BJ (cell line): ENCODE measurements around the gene GBA2. TPM values are rescaled to one million over a fixed set of nuclear protein-coding genes. Genes with fewer than 3 reads are reported as not detected.
A peak's percentile ranks its signal among the peaks of the same experiment; 100 is the strongest.

Source experiments
- CTCF ChIA-PET: fragments of 350-600 bp; formaldehyde crosslinking; extraction: SDS; loops from one replicate; lab custom pipeline; 2021; ENCODE audit warnings: antibody characterized with exemption, inconsistent platforms; lab: Yijun Ruan, JAX
- POLR2A ChIA-PET: fragments of 300-600 bp; sonication (Branson Sonifier 250); formaldehyde crosslinking; extraction: SDS; loops from one replicate; lab custom pipeline; 2021; ENCODE audit warnings: antibody characterized with exemption; lab: Charles Lee
- DNase-seq: peaks from one replicate; pipeline ENCODE4 v3.0.0-alpha.2; 2011; ENCODE audit warnings: low read depth
- H3K27me3 ChIP-seq: 2 replicates; pipeline ENCODE4 v1.6.0; 2011; ENCODE audit warnings: low read length; ENCODE audit not compliant: control insufficient read depth, insufficient read depth
- H3K36me3 ChIP-seq: 2 replicates; pipeline ENCODE4 v1.5.1; 2011; ENCODE audit warnings: low read length; ENCODE audit not compliant: control insufficient read depth, insufficient read depth
- H3K4me3 ChIP-seq: 2 replicates; pipeline ENCODE4 v1.5.1; 2011; ENCODE audit warnings: low read depth, mild to moderate bottlenecking, control low read depth, low read length
- CTCF ChIP-seq: IDR thresholded peaks from 2 replicates; pipeline ENCODE4 v1.5.1; 2011; ENCODE audit warnings: low read depth, mild to moderate bottlenecking, control low read depth, inconsistent platforms, low read length, moderate library complexity; ENCODE audit not compliant: insufficient read depth
- polyA plus RNA-seq: library from polyadenylated mRNA; depleted of rRNA; stranded (reverse); fragments of >200 nt; gene quantifications from 2 replicates; pipeline ENCODE4 v1.2.3, GENCODE V29; 2011

GBA2 gene
- polyA plus RNA-seq, 1 experiment, result 44.1 TPM

- H3K4me3 ChIP-seq, result no peak overlapping the region
- DNase-seq, result no peak
- POLR2A ChIA-PET, result interaction anchor here (0.7 to 4.2 kb wide), 3 partner anchors 37 to 48 kb away, joined by 3 to 35 read pairs (median 13); partner anchors contain the start of genes CREB3 and TLN1
Measured at GRCh38 chr9:35691757-35692301, 57.2 kb downstream of the GBA2 start.

GRCh38 chr9:35691334-35691650 lies 57.7 kb downstream of the GBA2 start:
- H3K36me3 ChIP-seq, result peaks cover 13% of the 10 kb centered on the region
- no peaks in the 10 kb centered on the region for H3K27me3 ChIP-seq
- TF ChIP-seq CTCF, result no peak
- POLR2A ChIA-PET, result interaction anchor here (0.6 to 4.2 kb wide), 8 partner anchors 9 to 173 kb away, joined by 3 to 35 read pairs (median 6); partner anchors contain the start of genes CCDC107, CREB3, RMRP and TLN1
- CTCF ChIA-PET, result interaction anchor here (0.6 to 3.8 kb wide), 8 partner anchors 21 to 87 kb away, joined by 3 to 26 read pairs (median 4); partner anchors contain the start of genes CCDC107 and RMRP
- peak overlapping the region; percentile 98 for H3K4me3 ChIP-seq
- no peak for DNase-seq

More at GRCh38 chr9:35691757-35692301, 57.2 kb downstream of the GBA2 start:
- peaks cover 12% of the 10 kb centered on the region for H3K36me3 ChIP-seq
- CTCF ChIA-PET, result interaction anchor here (0.6 to 3.8 kb wide), 6 partner anchors 20 to 45 kb away, joined by 3 to 26 read pairs (median 4); no protein-coding TSS in a partner anchor
- no peaks in the 10 kb centered on the region for H3K27me3 ChIP-seq
- TF ChIP-seq CTCF, result no peak

GRCh38 chr9:35690614-35691333 lies 58.3 kb downstream of the GBA2 start:
- Histone ChIP-seq H3K27me3 (no peaks in the 10 kb centered on the region), H3K4me3 (peak overlapping the region; percentile 98), H3K36me3 (peaks cover 14% of the 10 kb centered on the region)
- no peak for TF ChIP-seq CTCF
- ChIA-PET POLR2A (interaction anchor here (0.6 to 4.2 kb wide), 13 partner anchors 10 to 989 kb away, joined by 3 to 35 read pairs (median 4); partner anchors contain the start of genes CCDC107, CREB3, RMRP and TLN1), CTCF (interaction anchor here (0.6 to 3.8 kb wide), 9 partner anchors 8 to 87 kb away, joined by 3 to 26 read pairs (median 4); partner anchors contain the start of genes CCDC107 and RMRP)
- DNase-seq, result peak; percentile 26

GRCh38 chr9:35690294-35690613 lies 58.8 kb downstream of the GBA2 start:
- H3K4me3 ChIP-seq, result peak overlapping the region; percentile 98
- POLR2A ChIA-PET, result interaction anchor here (0.6 to 4.2 kb wide), 9 partner anchors 9 to 988 kb away, joined by 3 to 35 read pairs (median 7); partner anchors contain the start of genes CCDC107, CREB3, RMRP and TLN1
- CTCF ChIA-PET, result interaction anchor here (0.6 to 3.8 kb wide), 8 partner anchors 9 to 153 kb away, joined by 3 to 26 read pairs (median 4); partner anchors contain the start of genes CCDC107, RMRP and TLN1
- no peaks in the 10 kb centered on the region for H3K27me3 ChIP-seq
- peak; percentile 20 for DNase-seq
- no peak for TF ChIP-seq CTCF
- H3K36me3 ChIP-seq, result peaks cover 19% of the 10 kb centered on the region
